ENCODE data around the gene RAX.

DNA sequence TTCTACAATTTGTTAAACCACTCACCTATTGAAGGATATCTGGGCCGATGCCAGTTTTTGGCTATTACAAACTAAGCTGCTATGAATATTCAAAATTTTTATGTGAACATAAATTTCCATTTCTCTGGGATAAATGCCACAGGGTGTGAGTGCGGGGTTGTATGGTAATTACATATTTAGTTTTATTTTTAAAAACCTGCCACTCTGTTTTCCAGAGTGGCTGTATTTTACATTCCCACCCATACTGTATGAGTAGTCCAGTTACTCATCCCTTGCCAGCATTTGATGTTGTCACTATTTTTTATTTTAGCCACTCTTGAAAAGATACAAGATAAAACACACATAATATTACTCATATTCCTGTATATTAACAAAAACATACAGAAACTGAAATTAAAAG, 30.3 kb downstream of the RAX start:
- no peak for TF ChIP-seq CTCF (IDR thresholded peaks at IDR 0.05)
- no peak for TF ChIP-seq ZFX (IDR thresholded peaks at IDR 0.05; ENCODE audit: borderline replicate concordance)
